HG03558 (cell line): ENCODE results near the gene SNX17.
"Not testable (repeated sequence)": the region's sequence is repeated elsewhere in the genome, so short reads cannot be mapped to it uniquely, and the experiment has no call there.

Experiments
- ATAC-seq: cut with Tn5 transposase; IDR thresholded peaks from one replicate; pipeline ENCODE4 v1.9.1; 2021; ENCODE audit warnings: moderate number of reproducible peaks; ENCODE audit not compliant: unreplicated experiment; ENCODE audit errors: extremely low read depth

Gene SNX17

GRCh38 chr2:27370026-27370815 lies at the start of gene SNX17, which contains the start of gene EIF2B4:
SNX17 (plus strand) TSS chr2:27370616; CDS start chr2:27370744, 128 bp downstream.
EIF2B4 (minus strand) TSS chr2:27370338; CDS start chr2:27370314, 24 bp downstream.
- peak; percentile 78 for ATAC-seq

DNA sequence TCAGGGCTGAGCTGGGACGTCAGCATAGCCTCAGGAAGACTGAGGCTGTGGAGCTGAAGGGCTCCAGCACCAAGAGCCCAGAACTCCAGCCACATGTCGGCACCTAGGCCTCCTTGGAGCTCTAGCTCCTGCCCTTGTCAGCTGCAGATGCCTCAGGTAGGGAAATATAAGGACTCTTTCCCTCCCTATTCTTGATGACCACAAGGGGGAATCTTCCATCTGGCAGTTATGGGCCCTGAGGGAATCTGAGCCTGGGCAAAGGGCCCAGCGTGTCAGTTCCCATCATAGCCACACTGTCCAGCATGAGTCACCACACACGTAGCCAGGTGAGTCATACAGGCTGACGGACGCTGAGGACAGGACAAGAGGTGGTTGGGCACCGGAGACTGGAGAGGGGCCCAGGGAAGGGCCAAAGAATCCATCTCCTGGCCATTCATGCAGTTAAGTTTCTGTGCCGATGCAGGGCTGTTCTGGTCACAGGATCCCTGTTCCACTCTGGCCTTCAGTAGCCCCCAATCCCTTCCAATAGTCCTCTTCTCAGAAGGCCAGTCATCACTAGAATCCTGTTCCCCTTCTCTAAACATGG lies 49.4 kb upstream of the SNX17 start:
- no peak for ATAC-seq

DNA sequence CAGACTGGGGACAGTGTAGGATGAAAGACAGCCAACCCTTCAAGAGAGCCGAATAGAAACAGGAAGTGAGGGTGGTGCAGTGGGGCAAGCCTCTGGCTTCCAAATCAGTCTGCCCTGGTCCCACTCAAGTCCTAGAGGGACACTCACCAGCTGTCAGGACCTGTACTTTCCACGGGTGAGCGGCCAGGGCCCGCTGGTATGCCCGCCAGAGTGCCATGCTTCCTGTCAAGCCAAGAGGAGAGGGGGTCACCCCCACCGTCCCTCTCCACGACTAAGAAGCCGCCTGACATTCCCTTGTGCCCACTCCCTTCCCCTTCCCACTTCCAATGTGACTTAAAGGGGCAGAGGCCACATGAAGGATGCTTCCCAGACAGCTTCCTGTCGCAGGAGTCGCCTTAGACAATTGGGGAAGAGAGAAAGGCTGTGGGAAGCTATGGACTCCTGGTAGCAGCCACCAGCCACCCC lies 48.1 kb upstream of the SNX17 start:
- ATAC-seq: no peak

GRCh38 chr2:27322766-27323595 lies 47.4 kb upstream of the SNX17 start, which contains the start of gene MPV17:
MPV17 (minus strand) TSS chr2:27323097; CDS start chr2:27322517, 580 bp downstream.
- peak; percentile 61 for ATAC-seq

DNA sequence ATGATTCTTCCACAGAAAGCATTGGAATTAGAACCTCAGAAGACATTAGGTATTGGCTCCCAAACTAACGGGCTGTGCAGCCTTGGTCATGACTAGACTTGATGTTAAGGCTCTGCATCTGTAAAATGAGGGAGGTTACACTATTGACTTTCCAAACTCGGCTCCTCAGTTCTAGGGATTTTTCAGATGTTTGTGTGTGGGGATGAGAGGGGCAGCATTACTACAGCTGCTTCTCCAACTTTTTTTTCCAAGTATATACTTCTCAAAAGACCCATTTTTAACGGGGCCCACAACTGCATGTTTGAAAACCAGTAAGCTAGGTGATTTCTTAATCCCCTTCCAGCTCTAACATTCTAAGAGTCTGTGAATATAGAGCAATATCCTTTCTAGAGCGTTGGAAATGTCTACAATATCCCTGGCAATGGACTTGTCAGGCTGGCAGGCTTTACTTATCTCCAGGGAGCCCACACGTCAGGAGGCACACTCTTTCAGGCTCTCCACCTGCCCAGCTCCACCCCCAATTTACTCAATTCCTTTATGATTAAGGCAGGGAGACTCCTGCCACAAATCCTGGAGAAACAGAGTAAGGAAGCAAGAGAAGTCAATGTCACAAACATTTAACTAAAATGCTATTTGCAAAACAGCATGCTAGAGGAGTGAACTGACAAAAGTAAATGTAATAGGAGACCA lies 46.7 kb upstream of the SNX17 start:
- no peak for ATAC-seq

DNA sequence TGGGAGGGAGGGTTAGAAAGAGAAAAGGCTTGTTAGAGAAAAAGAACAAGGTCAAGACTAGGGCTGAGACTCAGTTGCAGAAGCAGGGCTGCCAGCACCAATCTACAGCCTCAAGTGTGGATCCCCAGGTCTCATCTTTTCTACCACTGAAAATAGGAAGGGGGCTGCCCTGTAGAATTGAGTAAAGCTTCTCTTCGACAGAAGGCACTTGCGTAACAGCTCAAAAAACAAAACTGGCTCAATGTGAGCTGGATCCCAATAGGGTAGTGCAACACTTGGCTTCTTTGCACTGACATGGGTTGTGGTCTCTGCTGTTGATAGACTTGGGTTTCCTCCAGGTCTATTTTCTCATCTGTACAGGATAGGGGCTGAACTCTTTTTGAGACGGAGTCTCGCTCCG lies 45.7 kb upstream of the SNX17 start:
- no peak for ATAC-seq

GRCh38 chr2:27335311-27335710 lies 35.1 kb upstream of the SNX17 start:
- ATAC-seq: no peak

- no peak for ATAC-seq
Measured at GRCh38 chr2:27336173-27336572, 34.2 kb upstream of the SNX17 start.

GRCh38 chr2:27347641-27348040 lies 22.8 kb upstream of the SNX17 start:
- no peak for ATAC-seq

- no peak for ATAC-seq
Measured at GRCh38 chr2:27350106-27350693, 20.2 kb upstream of the SNX17 start.

- ATAC-seq: no peak
Measured at GRCh38 chr2:27351802-27352598, 18.4 kb upstream of the SNX17 start.

DNA sequence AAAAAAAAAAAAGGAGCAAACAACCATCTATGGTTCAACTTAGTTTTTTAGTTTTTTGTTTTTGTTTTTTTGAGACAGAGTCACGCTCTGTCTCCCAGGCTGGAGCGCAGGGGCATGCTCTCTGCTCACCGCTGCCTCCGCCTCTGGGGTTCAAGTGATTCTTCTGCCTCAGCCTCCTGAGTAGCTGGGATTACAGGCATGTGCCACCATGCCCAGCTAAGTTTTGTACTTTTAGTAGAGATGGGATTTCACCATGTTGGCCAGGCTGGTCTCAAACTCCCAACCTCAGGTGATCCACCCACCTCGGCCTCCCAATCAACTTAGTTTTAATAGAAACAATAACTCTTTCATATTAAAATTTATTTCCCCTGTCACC lies 17.0 kb upstream of the SNX17 start:
- not testable (repeated sequence) for ATAC-seq

DNA sequence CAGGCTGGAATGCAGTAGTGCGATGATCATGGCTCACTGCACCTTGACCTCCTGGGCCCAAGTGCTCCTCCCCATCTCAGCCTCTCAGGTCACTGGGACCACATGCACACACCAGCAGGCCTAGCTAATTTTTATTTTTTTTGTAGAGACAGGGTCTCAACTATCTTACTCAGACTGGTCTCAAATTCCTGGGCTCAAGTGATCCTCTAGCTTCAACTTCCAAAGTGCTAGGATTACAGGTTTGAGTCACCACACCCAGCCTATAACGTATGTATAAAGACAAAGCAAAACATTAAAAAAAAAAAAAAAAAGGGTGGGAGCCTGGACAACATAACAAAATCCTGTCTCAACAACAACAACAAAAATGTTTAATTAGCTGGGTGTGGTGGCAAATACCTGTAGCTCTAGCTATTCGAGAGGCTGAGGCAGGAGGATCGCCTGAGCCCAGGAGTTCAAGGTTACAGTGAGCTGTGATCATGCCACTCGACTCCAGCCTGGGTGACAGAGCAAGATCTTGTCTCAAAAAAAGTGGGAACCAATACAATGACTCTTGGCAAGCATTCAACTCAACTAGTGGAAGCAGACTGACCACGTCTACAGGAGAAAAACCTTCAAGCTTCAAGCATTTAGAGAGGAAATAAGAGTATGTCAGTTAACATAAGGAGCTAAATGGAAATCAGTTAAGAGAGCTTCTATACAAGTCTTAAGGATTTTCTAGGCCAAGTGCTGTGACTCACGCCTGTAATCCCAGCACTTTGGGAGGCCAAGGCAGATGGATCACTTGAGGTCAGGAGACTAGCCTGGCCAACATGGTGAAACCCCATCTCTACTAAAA lies 16.4 kb upstream of the SNX17 start:
- ATAC-seq: no peak

GRCh38 chr2:27354597-27354927 lies 15.9 kb upstream of the SNX17 start:
- ATAC-seq: no peak

DNA sequence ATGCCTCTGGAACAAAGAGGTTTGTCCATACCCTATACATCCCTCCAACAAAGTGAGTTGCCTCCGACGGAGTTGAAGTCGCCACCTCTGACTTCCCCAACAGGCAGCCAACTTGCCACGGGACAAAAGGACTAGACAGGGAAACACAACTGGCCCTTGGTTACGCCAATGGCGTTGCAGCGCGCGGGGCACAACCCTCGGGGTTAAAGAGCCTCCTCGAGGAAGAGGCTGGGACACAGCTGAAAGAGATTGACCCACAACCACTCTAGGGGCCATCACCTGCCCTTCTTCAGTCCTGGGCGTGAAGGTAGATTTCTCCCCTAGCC lies 14.4 kb upstream of the SNX17 start:
- peak; percentile 8 for ATAC-seq

DNA sequence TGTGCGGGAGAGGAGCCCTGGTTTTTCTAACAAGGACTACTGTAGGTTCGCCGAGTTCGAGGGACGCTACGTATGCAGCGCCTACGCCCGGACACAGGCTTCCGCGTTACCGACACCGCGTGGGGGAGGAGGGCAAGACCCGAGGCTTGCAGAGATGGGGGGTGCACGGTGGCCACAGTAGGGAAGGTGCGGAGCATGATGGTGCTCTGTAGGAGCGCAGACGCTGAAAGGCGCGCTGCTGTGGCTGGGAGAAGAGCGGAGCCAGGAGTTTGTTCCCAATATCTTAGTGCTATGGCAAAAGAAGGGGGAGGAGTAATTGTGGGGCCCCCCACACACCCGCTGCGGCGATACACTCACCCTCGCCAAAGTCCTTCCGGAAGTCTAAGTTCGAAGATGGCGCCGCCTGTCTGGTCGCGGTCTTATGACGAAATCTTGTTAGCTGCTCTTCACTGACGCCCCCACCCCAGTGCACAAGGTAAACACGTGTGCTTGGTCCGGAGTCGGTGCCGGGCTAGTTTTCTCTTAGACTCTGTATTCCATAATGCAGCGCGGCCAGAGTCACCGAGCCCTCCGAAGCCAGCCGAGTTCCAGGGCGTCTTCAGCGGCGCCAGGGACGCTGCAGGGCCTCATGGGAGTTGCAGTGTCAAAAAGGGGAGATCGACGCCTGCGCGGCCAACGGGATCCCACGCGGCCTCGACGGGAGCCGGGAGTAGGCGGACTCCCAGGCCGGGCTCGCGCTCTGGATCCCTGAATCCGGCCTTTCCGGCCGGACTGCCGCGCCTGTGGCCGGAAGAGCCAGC lies 13.8 kb upstream of the SNX17 start, which contains the start of gene GTF3C2:
Gene GTF3C2 (minus strand): TSS at position 383 of the 800 bp plus-strand sequence. CDS start 13,210 bp downstream, outside the sequence.
- ATAC-seq: peak; percentile 57

GRCh38 chr2:27362678-27363420 lies 7.6 kb upstream of the SNX17 start:
- no peak for ATAC-seq
